LNCAP (cell line): ENCODE measurements around the gene HYOU1.

ENCODE experiments used
- CTCF ChIP-seq: fragments of 450-650 bp; IDR thresholded peaks from 2 replicates; pipeline ENCODE4 v1.5.1; 2017; ENCODE audit warnings: mild to moderate bottlenecking

The HYOU1 gene

DNA sequence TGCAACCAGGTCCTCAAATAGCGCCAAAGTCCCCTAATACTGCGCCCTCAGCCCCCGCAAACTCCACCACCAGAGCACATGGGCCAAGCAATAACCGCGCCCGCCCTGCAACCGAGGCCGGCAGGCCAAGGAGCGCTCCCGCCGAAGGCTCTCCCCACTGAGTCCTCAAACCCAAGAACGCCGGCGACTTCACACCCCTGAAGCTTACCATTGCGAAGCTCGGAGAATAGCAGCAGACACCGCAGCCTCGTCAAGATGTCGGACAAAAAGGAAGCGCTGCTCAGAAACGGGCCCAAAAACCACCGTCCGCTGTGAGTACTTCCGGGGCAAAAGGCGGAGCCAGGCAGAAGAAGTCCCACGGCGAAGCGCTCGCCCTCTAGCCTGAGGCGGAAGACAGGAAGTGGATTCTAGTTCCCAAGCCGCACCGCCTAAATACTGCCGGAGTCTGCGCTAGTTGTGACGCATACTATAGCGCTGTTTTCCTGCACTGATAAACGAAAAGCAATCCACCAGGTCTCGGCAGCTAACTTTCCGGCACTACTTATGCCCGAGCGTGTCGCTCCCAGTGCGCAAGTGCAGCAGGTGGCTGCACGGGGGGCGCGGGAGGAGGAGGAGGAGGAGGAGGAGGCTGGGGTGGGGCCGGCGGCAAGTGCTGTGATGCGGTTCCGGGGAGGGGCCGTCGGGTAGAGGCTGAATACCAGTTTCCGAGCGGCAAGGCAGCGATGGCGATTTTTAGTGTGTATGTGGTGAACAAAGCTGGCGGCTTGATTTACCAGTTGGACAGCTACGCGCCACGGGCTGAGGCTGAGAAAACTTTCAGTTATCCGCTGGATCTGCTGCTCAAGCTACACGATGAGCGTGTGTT is 38.7 kb downstream of the HYOU1 start, which contains the start of the genes RPS25 and TRAPPC4:
TSS of gene RPS25 (minus strand) at position 270 of the 865 bp plus-strand sequence. CDS start at position 211, 59 bp downstream.
TSS of gene TRAPPC4 (plus strand) at position 693 of the 865 bp plus-strand sequence. CDS start at position 723, 30 bp downstream.
- no peak for TF ChIP-seq CTCF

DNA sequence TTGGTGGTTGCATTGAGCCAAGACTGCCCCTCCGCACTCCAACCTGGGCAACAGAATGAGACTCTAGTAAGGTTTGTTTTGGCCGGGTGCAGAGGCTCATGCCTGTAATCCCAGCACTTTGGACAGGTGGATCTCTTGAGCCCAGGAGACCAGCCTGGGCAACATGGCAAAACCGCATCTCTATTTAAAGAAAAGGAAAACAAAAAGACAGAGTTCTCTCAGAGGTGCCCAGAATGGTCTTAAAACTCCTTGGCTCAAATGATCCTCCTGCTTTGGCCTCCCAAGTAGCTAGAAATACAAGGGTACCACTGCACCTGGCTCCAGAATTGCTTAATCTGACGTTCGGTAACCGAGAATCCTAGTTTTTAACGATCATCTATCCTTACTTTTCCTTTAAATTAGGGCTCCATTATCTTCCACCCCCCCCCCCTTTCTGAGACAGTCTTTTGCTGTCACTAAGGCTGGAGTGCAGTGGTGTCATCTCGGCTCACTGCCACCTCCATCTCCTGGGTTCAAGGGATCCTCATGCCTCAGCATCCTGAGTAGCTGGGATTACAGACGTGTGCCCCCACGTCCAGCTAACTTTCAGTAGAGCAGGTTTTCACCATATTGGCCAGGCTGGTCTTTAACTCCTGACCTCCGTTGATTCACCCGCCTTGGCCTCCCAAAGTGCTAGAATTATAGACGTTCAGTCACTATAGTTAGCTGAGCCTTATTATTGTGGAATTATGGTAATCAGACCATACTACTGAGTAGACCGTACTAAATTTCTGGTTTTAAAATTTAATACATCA is 40.6 kb downstream of the HYOU1 start:
- no peak for TF ChIP-seq CTCF

GRCh38 chr11:119015054-119015611 is 41.9 kb downstream of the HYOU1 start:
- peak; percentile 32; the same call in 1 of the 2 replicates for TF ChIP-seq CTCF

DNA sequence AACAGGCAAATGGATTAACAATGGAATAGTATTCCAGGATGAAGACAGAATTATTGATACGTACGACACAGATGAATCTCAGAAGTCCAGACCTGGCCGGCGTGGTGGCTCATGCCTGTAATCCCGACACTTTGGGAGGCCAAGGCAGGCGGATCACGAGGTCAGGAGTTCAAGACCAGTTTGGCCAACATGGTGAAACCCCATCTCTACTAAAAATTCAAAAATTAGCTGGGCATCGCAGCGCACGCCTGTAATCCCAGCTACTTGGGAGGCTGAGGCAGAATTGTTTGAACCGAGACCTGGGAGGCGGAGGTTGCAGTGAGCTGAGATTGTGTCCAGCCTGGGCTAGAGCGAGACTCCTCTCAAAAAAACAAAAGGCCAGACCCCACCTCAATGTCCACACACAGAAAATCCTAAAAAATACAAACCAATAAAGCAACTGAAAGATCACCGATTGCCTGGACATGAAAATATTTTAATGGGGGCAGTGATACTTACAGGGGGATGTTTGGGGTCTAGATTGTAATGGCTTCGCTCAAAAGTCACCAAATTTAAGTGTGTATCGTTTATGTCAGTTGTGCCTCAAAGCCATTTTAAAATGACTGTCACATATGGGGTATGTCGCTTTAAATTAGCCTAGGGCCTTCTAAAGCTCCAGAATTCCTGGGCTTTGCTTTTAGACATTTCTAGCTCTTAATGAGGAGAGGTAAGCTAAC is 42.6 kb downstream of the HYOU1 start:
- TF ChIP-seq CTCF: no peak

DNA sequence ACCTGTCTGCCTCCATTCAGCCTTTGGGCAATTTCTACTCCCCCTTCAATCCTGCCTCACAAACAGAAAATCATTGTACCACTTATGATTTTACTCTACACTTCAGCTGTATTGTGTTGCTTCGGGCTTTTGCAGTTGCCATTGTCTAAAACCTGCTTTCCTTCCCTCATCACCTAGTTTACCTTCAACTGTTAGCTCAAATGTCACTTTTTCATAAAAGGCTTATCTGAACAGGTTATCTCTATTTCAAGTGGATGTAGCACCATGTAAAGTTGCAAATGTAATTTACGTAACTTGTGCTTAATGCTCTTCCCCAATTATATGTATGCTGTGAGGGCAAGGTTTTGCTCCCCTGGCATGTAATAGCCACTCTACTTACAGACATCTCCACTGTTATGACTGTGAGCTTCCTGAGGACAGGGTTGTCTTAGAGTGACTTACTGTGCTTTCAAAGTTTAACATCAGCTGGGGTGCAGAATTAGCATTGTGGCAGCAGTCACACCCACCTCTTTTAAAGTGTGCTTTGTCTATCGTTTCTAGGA is 44.3 kb downstream of the HYOU1 start:
- TF ChIP-seq CTCF: no peak

GRCh38 chr11:119011476-119012053 is 45.4 kb downstream of the HYOU1 start:
- no peak for TF ChIP-seq CTCF
